ENCODE measurements around the gene RNF39.
A peak's percentile ranks its signal among the peaks of the same experiment; 100 is the strongest.
"Not testable (repeated sequence)": the region's sequence is repeated elsewhere in the genome, so short reads cannot be mapped to it uniquely, and the experiment has no call there.

Gene RNF39

DNA sequence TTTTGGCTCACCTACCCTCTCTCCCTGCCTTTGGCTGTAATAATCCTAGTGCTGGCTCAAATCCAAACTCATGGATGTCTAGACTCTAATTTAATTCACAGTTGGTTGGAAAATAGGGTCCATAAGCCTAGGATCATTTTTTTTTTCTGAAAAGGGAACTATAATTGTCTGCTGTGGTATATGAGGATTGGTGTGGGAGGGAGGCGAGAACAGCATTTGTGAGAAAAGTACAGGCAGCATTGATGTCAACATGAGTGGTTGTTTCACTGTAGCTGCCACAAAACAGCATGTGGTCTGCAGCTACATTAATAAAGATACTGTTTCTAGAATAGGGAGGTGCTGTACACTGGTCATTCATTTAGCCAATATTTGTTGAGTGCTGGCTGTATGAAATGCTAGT lies 33.1 kb downstream of the RNF39 start:
- TF ChIP-seq, protein P1, sequence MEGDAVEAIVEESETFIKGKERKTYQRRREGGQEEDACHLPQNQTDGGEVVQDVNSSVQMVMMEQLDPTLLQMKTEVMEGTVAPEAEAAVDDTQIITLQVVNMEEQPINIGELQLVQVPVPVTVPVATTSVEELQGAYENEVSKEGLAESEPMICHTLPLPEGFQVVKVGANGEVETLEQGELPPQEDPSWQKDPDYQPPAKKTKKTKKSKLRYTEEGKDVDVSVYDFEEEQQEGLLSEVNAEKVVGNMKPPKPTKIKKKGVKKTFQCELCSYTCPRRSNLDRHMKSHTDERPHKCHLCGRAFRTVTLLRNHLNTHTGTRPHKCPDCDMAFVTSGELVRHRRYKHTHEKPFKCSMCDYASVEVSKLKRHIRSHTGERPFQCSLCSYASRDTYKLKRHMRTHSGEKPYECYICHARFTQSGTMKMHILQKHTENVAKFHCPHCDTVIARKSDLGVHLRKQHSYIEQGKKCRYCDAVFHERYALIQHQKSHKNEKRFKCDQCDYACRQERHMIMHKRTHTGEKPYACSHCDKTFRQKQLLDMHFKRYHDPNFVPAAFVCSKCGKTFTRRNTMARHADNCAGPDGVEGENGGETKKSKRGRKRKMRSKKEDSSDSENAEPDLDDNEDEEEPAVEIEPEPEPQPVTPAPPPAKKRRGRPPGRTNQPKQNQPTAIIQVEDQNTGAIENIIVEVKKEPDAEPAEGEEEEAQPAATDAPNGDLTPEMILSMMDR (IDR thresholded peaks at IDR 0.05; ENCODE audit: unreplicated experiment in 3 of 3): no peak
- Mint-ChIP-seq H3K36me3 (ENCODE audit: low read depth) (no peaks in the 10 kb centered on the region), H3K27ac (no peak overlapping the region), H3K9me3 (no peaks in the 10 kb centered on the region), H3K4me1 (peaks cover 15% of the 10 kb centered on the region), H3K27me3 (ENCODE audit: low read depth) (no peaks in the 10 kb centered on the region), H3K4me3 (no peak overlapping the region)

- Mint-ChIP-seq H3K27ac (no peak overlapping the region), H3K4me3 (no peak overlapping the region), H3K27me3 (ENCODE audit: low read depth) (no peaks in the 10 kb centered on the region), H3K36me3 (ENCODE audit: low read depth) (no peaks in the 10 kb centered on the region), H3K4me1 (peaks cover 15% of the 10 kb centered on the region), H3K9me3 (no peaks in the 10 kb centered on the region)
- TF ChIP-seq, protein P1 (IDR thresholded peaks at IDR 0.05; ENCODE audit: unreplicated experiment in 3 of 3): no peak
Observed at GRCh38 chr6:30041821-30042220, 33.7 kb downstream of the RNF39 start.

DNA sequence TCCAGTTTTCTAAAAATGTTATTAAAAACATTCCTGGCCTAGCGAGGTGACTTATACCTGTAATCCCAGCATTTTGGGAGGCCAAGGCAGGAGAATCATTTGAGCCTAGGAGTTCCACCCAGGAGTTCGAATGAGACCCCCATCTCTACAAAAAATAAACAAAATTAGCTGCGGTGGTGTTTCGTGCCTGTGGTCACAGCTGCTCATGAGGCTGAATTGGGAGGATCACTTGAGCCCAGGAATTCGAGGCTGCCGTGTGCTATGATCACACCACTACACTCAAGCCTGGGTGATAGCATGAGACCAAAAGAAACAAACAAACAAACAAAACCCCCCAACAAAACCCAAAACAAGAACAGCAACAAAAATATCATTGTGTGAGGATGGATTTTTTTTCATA lies 34.3 kb downstream of the RNF39 start:
- H3K36me3 Mint-ChIP-seq (ENCODE audit: low read depth): no peaks in the 10 kb centered on the region
- H3K27me3 Mint-ChIP-seq (ENCODE audit: low read depth): no peaks in the 10 kb centered on the region
- H3K9me3 Mint-ChIP-seq: no peaks in the 10 kb centered on the region
- TF ChIP-seq, protein P1 (IDR thresholded peaks at IDR 0.05; ENCODE audit: unreplicated experiment in 3 of 3): no peak
- H3K27ac Mint-ChIP-seq: no peak overlapping the region
- H3K4me1 Mint-ChIP-seq: peaks cover 15% of the 10 kb centered on the region
- no peak overlapping the region for H3K4me3 Mint-ChIP-seq

- H3K9me3 Mint-ChIP-seq: no peaks in the 10 kb centered on the region
- TF ChIP-seq, protein P1 (IDR thresholded peaks at IDR 0.05; ENCODE audit: unreplicated experiment in 3 of 3): peak; percentile 52 to 58 (median 52)
- peaks cover 3% of the 10 kb centered on the region for H3K4me1 Mint-ChIP-seq
- peaks cover 8% of the 10 kb centered on the region for H3K36me3 Mint-ChIP-seq (ENCODE audit: low read depth)
- H3K27ac Mint-ChIP-seq: no peak overlapping the region
- no peaks in the 10 kb centered on the region for H3K27me3 Mint-ChIP-seq (ENCODE audit: low read depth)
- no peak overlapping the region for H3K4me3 Mint-ChIP-seq
Observed at GRCh38 chr6:30037182-30037788, 38.3 kb downstream of the RNF39 start.

GRCh38 chr6:30035784-30036183 lies 39.8 kb downstream of the RNF39 start:
- no peaks in the 10 kb centered on the region for H3K27me3 Mint-ChIP-seq (ENCODE audit: low read depth)
- H3K27ac Mint-ChIP-seq: no peak overlapping the region
- no peaks in the 10 kb centered on the region for H3K4me1 Mint-ChIP-seq
- peaks cover 8% of the 10 kb centered on the region for H3K36me3 Mint-ChIP-seq (ENCODE audit: low read depth)
- no peak overlapping the region for H3K4me3 Mint-ChIP-seq
- TF ChIP-seq, protein P1 (IDR thresholded peaks at IDR 0.05; ENCODE audit: unreplicated experiment in 3 of 3): no peak
- no peaks in the 10 kb centered on the region for H3K9me3 Mint-ChIP-seq

DNA sequence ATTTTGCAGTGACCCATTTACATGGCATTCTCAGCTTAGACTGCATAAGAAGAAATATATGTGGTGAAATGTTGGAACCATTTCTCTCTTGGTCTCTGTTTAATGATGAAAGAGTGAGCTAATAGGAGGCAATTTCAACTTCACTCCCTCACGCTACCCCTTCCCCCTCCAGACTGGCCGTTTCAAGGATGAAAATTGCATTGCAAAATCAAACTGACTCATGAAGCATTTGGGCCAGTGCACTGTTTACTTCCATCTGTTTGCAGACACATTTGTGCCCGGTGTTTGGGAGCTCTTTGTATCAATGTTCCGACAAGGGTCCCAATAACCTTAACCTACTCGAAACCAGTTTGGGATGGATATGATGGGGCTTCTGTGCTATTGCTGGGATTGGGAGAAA lies 42.1 kb downstream of the RNF39 start:
- H3K27ac Mint-ChIP-seq; H3K9me3 Mint-ChIP-seq; H3K36me3 Mint-ChIP-seq (ENCODE audit: low read depth); H3K4me1 Mint-ChIP-seq; H3K27me3 Mint-ChIP-seq (ENCODE audit: low read depth); H3K4me3 Mint-ChIP-seq: not testable (repeated sequence)

Measured in nephron (organoid).